ENCODE data around the gene PCGF1. TPM values are rescaled to one million over a fixed set of nuclear protein-coding genes. Genes with fewer than 3 reads are reported as not detected.

Gene PCGF1
- total RNA-seq, result 8.2 TPM

DNA sequence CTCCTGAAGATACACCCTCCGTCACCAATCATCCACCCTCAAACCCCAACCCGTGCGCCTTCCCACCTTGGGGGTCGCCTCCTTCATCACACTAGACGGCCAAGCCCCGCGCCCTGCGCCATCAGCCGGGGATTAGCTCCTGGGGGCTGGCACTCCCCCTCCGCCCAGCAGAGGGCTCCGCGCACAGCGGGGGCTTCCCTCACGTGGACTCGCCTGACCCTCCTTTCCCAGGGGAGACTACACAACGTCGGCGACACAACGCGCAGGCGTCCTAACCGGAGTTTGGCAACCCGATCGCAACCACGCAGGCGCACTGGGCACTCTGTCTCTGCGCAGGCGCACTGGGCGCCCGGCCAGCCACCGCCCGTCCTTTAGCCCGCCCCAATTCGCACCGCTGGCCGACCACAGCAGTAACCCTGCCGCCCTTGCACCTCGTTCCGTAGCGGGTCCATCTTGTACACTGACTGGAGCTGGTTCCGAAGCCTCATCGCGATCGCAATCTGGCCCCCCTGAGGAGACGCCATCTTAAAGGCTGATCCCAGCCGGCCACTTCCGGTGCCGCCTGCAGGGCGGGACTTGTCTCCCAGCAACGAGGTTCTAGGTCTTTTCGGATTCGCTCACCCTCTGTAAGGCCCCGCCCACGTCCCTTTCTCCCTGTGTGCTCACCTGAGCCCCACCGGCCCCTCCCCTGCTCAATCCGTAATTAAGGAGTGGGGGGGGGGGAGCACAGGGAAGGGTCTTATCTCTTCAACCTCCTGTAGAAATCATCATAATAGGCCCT lies at the start of gene PCGF1:
PCGF1 (minus strand) TSS at position 551 of the 781 bp plus-strand sequence; CDS start at position 524, 27 bp downstream.
- FAIRE-seq (no peak), DNase-seq (ENCODE audit: low spot score in 2 of 2) (peak; percentile 98 to 99)

DNA sequence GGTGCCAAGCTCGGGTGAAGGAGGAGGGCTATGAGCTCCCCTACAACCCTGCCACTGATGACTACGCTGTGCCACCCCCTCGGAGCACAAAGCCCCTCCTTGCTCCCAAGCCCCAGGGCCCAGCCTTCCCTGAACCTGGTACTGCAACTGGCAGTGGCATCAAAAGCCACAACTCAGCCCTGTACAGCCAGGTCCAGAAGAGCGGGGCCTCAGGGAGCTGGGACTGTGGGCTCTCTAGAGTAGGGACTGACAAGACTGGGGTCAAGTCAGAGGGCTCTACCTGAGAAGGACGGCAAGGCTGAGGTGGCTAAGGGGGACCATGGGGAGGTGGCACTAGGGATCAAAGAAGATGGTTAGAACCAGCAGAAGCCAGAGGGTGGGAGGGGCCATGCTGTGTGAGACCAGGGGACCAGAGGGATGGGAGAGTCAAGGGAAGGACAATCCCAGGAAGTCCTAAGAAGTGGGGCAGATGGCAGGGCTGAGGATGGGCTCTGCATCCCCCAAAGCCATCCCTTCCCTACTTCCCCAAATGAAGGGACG lies 49.4 kb upstream of the PCGF1 start:
- FAIRE-seq (no peak), DNase-seq (ENCODE audit: low spot score in 2 of 2) (no peak)

DNA sequence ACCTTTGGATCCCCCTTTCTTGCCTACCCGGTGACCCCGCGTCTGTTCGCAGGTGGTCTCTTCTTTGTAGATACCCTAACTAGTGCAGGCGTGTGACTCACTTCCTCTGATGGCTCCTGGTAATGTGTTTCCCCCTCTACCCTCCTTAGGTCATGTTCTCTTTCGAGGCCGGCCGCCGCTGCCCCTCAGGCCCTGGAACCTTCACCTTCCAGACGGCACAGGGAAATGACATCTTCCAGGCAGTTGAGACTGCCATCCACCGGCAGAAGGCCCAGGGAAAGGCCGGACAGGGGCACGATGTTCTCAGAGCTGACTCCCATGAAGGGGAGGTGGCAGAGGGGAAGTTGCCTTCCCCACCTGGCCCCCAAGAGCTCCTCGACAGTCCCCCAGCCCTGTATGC lies 48.7 kb upstream of the PCGF1 start:
- DNase-seq (ENCODE audit: low spot score in 2 of 2) (no peak), FAIRE-seq (no peak)

DNA sequence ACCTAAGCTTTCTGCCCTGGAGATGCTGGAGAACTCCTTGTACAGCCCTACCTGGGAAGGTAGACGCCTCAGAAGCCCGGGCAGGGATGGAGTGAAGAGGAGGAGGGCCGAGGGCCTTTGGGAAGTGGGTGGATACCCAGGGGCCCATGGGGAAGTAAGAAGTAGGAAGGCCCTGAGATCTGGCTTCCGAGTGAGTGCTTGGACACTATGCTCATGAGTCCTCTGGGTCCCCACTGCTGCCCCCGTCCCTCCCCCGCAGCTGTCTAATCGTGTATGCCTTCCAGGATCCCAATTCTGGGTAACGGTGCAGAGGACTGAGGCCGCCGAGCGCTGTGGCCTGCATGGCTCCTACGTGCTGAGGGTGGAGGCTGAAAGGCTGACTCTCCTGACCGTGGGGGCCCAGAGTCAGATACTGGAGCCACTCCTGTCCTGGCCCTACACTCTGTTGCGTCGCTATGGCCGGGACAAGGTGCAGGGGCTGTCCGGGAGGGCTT lies 48.2 kb upstream of the PCGF1 start:
- FAIRE-seq (no peak), DNase-seq (ENCODE audit: low spot score in 2 of 2) (no peak)

DNA sequence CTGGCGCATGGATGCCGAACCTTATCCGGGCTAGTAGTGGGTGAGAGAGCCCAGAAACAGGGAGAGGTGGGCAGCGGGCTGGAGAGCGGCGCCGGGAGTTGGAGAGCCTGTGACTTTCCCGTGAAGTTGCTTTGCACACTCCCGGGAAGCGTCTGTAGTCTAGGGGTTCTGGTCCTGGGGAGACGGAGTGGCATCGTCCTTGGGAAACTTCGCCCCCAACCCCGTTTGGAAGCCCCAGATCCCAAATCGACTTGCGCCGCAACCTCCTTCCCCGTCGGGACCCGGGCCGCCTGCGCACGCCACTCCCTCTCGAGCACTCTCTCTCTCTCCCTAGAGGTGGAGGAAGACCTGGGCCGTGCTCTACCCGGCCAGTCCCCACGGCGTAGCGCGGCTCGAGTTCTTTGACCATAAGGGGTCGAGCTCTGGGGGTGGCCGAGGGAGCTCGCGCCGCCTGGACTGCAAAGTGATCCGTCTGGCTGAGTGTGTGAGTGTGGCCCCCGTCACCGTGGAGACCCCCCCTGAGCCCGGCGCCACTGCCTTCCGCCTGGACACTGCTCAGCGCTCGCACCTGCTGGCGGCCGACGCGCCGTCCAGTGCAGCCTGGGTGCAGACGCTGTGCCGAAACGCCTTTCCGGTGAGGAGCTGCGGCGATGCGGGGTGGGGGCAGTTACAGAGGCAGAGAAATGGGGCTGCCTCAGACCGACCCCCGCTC lies 47.5 kb upstream of the PCGF1 start:
- no peak for DNase-seq (ENCODE audit: low spot score in 2 of 2)
- no peak for FAIRE-seq

DNA sequence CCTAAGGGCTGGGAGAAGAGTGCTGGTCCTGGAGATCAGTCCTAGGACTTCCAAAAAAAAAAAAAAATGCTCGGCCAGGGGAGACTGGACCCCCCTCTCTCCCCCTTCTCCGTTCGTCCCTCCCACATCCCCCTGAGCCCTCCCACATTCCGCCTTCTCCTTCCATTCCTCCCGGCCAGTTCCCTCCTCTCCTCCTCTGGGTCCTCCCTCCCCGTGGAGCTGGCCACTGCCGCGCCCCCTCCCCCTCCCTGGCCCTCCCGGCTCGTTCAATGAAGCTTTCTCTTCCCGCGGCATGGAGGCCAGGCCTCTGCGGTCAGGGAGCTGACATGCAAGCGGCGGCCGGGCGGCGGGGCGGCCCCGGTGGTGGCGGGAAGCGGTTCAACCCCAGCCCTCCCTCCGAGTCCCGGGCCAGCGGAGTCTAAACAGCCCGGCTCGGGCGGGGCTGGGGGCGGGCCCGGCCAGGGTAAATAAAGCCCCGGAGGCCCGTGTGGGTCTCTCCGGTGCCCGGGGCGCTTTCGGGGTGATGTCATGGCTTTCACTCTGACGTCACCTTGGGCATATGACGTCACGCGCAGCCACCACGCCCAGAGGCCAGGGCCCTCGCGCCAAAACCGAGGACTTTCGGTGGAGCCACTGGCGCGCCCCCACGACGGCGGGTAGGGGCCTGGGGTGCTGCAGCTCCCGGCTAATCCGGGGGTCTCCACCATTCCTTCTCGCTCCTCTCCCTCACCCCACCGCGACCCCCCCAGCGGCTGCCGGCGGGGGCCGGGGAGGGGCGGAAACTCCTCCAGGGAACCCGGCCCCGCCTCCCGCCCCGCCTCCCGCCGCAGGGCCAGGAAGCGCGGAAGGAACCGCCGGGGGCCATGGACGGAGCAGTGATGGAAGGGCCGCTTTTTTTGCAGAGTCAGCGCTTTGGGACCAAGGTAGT lies 46.7 kb upstream of the PCGF1 start, which contains the start of the genes DOK1 and LOXL3:
DOK1 (plus strand) TSS at position 829 of the 928 bp plus-strand sequence; CDS start at position 864, 35 bp downstream.
LOXL3 (minus strand) TSS at position 51 of the 928 bp plus-strand sequence. CDS start 1,308 bp downstream, outside the sequence.
- DNase-seq (ENCODE audit: low spot score in 2 of 2), result peak; percentile 85 to 91
- no peak for FAIRE-seq

DNA sequence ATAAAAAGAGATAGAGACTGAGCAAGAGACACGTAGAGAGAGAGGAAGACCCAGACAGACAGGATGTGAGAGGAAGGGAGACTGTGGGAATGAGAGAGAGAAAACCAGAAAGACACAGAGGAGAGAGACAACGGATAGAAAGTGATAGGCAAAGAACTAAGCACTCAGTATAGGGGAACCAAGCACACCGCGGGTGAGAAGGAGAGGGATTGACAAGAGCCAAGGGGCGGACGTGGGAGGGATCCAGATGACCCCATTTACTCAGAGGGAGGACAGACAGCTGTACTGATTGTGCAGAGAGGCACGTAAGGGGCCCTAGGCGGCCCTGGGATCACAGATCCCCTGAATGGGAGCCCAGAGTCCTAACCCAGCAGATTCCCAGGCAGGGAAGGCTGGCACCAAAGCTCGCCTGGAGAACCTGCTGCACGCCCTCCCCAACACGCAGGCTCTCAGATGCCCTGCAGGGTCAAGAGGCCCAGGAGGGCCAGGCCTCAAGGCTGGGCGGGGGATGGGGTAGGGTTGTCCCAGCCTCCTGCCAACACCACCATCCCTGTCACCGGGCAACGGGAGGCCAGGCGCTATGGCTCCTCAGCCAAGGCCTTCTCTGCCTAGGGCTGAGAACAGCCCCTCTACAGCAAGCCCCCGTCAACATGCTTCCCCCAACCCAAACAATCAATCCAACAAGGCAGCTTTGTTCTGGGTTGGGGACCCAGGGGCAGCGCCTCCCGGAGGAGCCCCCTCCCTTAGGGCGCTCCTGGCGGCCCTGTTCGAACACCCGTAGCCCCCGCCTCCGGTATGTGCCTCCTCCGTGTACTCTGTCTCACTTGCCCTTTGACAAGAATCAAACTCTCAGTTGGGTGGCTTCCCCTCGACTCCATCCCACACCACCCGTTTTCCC lies 45.7 kb upstream of the PCGF1 start:
- DNase-seq (ENCODE audit: low spot score in 2 of 2), result peak in 1 of 2 donors; percentile 44
- no peak for FAIRE-seq

DNA sequence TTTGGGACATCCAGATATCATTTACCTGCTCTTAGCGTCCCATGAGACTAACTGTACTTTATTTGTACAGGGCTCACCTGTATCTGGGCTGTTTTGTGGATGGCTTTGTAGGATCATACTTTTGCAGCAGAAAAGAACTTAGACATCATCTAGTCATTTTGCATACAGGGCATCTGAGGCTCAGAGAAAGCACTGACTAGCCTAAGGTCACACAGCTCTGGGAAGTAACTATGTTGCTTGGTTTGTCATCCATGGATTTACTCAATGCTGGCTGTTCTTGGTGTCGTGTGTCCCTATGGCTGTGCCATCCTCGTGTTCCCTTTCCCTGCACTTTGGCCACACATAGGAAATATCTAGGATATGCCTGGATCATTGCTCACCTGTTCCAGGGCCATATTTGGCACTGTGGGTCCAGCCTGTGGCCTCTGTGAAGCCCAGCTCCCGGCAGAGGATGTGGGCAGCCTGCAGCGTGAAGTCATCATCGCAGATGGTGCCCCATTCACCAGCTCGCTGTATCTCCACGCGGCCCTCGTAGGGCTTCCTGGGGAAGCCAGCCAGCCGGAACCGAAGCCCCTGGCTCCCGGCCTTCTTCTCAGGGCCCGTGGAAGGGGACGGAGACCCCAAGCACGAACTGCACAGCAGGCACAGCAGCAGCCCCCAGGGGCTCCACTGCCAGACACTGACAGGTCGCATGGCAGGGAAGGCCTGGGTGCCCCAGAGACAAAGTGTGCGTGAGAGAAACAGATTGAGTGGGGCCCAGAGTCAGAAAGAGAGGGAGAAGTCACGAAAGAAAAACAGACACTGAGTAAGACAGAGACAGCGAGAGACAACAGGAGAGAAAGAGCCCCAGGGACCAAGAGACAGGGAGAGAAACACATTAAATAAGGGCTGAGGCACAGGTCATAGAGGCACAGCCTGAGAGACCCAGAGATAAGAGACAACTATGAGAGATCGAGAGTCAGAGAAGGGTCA lies 44.7 kb upstream of the PCGF1 start:
- FAIRE-seq (no peak), DNase-seq (ENCODE audit: low spot score in 2 of 2) (no peak)

DNA sequence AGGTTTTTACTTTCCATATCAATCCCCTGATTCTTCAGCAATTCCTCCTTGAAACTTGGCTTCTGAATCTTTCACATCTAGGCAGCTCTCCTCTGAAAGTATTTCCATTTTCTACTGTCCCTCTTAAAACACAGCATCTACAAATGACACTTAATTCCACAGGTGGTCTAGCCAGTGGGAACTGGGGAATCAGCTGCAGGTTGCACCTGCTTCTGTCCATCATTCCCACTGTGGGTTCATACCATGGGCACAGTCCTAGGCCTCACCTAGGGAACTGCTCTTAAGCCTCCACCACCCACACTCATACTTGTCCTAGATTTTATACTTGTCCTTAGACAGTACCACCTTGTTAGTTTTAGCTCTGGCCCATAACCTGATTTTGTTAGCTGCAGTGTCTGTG lies 44.0 kb upstream of the PCGF1 start:
- DNase-seq (ENCODE audit: low spot score in 2 of 2) (no peak), FAIRE-seq (no peak)

DNA sequence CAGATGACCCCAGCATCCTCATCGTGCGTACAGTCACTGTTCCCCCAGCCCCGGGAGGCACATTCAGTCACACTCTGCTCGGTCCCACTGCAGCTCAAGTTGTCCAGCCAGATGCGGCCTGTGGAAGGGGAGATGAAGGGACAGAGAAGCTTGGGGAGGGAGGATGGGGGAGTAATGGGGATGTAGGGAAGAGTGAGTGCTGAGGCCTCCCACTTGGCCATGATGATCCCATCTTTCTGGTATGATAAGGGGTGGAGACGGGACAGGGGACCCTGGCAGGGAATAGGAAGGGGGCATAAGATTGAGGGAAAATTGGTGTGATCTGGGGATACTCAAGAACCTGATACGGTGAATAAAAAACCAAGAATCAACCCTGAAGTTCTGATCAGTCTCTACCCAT lies 42.7 kb upstream of the PCGF1 start:
- DNase-seq (ENCODE audit: low spot score in 2 of 2), result no peak
- FAIRE-seq, result no peak

DNA sequence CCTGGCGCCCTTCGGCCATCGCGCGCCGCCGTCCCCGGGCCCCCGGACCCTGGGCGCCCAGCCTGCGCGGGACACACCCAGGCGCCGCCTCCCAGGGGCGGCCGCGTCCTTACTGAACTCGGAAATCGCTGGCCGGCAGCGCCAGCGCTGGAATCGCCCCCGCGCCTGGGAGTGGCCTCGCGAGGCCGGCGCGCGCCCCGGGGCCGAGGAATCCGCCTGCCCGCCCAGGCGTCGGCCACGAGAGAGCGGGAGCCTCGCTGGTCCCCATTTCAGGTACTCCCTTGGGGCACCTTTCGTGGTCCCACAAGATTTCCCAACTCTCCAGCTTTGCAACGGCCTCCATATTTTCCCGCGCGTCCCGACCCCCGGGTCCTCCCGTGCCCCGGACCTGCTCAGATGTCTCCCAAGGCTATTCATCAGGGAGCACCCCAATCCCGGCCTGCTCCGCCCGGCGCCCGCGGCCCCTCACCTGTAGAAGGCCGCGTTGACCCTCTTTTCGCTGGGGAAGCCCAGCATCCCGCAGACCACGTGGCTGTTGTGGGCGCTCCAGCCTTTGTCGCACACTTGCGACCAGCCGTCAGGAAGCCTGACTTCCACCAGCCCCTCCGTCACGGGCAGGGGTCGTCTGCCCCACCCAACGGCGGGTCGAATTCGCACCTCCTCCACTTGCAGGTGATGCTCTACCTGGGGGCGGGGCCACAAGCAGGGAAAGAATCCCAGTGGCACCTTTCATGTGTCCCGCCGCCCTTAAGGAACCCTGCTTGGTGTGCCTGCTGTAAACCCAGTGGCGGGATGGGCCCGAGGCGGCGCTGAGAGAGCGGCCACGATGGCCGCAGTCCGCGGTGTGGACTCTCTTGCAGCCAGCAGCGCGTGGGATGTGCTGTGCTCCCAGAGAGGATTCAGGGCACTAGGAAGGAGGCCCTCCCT lies 41.7 kb upstream of the PCGF1 start:
- FAIRE-seq (no peak), DNase-seq (ENCODE audit: low spot score in 2 of 2) (peak in 1 of 2 donors; percentile 86)

DNA sequence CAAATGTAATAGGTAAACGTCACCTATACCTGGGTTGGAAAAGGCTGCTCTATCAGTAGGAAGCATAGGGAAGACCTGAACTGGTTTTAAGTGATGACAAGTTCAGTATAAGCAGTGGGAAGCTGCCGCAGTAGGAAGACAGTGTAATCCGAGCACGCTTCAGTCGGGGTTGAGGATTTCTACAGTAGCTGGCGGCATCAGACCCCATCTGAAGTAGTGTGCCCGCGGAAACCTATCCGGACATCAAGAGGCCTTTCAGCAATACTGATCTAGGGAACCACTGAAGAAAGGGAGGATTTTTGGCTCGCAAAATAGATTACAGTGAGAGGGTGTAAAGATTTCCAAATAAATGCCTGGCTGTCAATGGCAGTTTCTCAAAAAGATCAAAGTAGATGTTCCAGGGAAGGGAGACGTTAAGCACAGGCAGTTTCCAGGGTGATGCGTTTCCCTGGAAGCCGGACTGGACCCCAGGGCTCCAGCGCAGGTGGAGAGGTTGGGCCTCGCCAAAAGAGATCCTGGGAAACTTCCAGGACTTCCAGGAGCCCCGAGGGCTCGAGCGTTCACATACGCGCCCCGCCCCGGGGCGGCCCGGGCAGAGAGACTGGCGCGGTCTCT lies 40.9 kb upstream of the PCGF1 start:
- DNase-seq (ENCODE audit: low spot score in 2 of 2), result no peak

DNA sequence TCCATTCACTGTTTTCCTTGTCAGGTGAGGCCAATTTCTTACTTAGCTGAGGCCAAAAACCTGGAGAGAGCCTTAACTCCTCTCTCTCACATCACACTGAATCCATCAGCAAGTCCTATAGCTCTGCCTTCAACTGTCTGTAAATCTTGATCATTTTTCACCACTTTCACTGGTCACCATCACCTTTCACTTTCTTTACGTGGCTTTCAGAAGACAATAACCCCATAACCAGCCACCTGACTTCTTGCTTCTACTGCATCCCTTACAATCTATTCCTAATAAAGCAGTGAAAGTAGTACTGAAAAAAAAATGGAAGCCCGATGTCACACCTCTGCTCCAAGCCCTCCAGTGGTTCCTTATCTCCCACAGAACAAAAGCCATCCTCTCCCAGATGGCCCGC lies 38.5 kb upstream of the PCGF1 start:
- FAIRE-seq (no peak), DNase-seq (ENCODE audit: low spot score in 2 of 2) (no peak)

More for the DNA sequence above, 40.9 kb upstream of the PCGF1 start:
- no peak for FAIRE-seq

DNA sequence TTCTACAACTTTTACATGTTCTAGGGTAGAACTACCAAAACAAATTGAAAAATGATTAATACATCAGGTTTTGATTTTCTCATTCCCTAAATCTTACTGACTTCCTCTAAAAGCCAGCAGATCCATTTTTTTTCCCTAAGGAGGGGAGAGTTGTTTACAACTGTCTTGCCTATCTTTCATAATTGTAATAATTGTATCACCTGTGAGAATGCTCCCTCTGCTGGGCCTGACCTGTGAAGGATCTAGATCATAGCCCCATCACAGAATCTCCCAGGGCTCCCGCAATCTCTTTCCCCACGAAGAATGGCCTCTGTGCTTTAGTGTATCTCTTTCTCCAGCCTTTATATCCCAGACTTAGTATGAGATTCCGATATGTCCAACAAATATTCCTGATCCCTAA lies 37.1 kb upstream of the PCGF1 start:
- FAIRE-seq, result no peak
- no peak for DNase-seq (ENCODE audit: low spot score in 2 of 2)

DNA sequence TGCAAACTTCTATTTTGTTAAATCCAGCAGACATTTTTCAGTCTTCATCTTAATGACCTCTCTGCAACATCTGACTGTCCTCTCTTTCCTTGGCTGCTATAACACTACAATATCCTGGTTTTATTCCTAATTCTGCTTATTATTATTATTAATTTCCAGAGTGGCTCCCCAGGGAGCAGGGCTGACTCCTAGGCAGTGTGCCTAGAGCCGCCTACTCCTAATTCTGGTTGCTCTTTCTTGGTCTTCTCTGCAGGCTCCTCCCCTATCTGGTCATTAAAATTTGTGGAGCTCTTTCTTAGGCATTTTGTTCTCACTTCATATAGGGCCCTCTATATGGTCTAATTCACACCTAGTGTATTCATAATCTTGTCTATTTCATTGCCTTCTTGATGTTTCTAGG lies 35.5 kb upstream of the PCGF1 start:
- DNase-seq (ENCODE audit: low spot score in 2 of 2) (no peak), FAIRE-seq (no peak)

DNA sequence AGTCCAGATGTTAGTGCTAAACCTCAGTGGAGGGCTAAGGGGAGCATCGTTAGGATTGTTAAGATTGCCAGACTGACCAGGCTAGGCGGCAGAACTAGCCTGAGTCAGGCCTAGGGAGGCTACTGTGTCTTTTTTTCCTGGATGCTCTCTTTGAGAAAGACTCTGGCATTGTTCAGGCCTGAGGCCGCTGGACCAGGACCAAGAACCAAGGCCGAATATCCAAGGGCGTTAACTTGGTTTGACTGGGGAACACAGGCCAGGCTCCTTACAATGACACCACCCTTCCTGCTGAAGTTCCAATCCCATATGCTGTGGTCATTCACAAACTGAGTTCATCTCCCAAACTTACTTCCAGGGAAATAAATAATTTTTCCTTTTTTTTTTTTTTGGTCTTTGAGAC lies 32.8 kb upstream of the PCGF1 start:
- FAIRE-seq, result no peak
- DNase-seq (ENCODE audit: low spot score in 2 of 2), result no peak
